ENCODE results near the gene HOXA3. TPM values are rescaled to one million over a fixed set of nuclear protein-coding genes. Genes with fewer than 3 reads are reported as not detected.

The HOXA3 gene
- total RNA-seq, 2 donors from 2014 or later = 13.3 to 14.1 TPM

DNA sequence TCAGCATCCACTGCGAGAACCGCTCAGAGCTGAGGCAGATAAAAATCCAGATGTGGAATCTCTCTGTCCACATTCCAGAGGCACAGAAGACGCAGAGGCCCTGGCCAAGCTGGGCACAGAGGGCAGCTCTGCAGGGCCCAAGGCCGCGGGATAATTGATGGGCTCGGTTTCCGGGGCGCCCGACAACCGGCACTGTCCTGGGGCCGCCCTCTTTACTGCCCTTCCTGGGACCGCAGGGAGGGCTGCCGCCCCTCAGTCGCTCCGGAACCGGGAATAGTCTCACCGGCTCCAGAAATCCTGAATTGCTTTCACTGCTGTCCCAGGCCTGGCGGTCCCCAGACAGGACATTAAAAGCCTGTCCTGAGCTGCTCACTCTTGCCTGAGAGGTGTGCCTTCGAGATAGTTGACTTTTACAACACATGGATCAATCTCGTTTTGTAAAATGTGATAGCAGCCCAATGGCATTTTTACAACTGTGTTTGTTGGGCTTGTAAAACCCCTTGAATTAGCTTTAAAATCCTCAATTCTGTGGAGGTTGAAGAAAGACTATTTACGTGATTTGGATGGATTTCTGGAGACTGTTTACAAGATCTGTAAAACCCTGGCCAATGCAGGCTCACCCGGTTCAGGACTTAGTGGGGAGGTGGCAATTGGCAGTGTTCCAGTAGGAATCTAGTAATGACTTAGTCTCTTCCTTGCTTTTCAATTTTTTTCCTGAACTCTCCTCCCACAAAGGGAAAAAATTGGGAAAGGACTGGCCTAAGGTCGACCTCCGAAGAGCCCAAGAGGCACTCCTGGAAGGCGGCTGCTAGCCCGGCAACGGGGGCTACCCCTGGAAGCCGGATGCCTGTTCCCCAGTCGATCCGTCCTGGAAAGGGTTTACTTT lies 3.4 kb downstream of the HOXA3 start:
- Histone ChIP-seq H3K27me3 (no peaks in the 10 kb centered on the region), H3K27ac (peak overlapping the region; percentile 97), H3K9me3 (no peaks in the 10 kb centered on the region), H3K36me3 (no peaks in the 10 kb centered on the region), H3K4me1 (peaks cover 17% of the 10 kb centered on the region), H3K4me3 (peak overlapping the region; percentile 47), H3K9ac (ENCODE audit: low read depth in 2 of 2, low read length in 2 of 2) (peak overlapping the region; percentile 78 to 100)
- peak; percentile 76 for DNase-seq
- intact Hi-C loops (cut with DNase I) = no loop called here
- TF ChIP-seq, protein P1, sequence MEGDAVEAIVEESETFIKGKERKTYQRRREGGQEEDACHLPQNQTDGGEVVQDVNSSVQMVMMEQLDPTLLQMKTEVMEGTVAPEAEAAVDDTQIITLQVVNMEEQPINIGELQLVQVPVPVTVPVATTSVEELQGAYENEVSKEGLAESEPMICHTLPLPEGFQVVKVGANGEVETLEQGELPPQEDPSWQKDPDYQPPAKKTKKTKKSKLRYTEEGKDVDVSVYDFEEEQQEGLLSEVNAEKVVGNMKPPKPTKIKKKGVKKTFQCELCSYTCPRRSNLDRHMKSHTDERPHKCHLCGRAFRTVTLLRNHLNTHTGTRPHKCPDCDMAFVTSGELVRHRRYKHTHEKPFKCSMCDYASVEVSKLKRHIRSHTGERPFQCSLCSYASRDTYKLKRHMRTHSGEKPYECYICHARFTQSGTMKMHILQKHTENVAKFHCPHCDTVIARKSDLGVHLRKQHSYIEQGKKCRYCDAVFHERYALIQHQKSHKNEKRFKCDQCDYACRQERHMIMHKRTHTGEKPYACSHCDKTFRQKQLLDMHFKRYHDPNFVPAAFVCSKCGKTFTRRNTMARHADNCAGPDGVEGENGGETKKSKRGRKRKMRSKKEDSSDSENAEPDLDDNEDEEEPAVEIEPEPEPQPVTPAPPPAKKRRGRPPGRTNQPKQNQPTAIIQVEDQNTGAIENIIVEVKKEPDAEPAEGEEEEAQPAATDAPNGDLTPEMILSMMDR (IDR thresholded peaks at IDR 0.05) = no peak

DNA sequence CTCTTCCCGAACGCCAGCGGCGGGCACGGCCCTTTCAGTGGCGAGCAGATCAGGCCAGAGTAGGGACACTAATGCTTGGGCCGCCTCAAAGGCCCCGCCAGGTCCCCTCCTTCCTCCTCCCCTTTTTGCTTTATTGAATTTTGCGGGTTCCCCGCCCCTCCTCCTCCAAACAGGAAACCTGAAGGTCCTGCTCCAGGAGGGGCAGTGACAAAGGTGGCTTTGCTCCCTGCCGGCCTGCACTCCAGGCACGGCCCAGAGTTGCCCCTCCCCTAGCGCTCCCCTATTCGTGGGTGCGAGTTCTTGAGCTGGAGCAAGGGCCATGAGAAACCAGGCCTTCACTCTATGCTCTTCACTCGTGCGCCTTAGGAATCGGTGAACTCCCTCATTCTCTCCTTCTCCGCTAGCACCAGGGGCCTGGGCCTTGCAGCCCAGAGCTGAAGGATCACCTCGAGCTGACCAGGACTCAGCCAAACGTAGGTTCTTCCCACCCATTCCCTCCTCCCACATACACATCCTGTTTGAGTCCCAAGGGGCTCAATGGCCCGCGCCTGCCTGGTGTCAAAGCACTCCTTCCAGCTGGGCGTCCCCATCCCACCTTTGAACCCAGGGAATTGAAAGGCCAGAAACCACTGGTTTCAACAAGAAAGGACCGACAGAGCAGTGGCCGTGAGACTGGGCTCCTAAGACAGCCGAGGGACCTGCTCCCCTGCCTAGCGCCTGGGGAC lies 4.2 kb downstream of the HOXA3 start:
- Histone ChIP-seq H3K9me3 (no peaks in the 10 kb centered on the region), H3K4me3 (peak overlapping the region; percentile 47), H3K36me3 (no peaks in the 10 kb centered on the region), H3K4me1 (peaks cover 17% of the 10 kb centered on the region), H3K9ac (ENCODE audit: low read depth in 2 of 2, low read length in 2 of 2) (peak overlapping the region; percentile 78 to 100), H3K27me3 (no peaks in the 10 kb centered on the region), H3K27ac (peak overlapping the region; percentile 97)
- TF ChIP-seq, protein P1 (IDR thresholded peaks at IDR 0.05) = no peak
- intact Hi-C loops (cut with DNase I) = no loop called here
- DNase-seq = peak; percentile 81

GRCh38 chr7:27147199-27148030 lies 5.0 kb downstream of the HOXA3 start, which contains the start of gene HOXA6:
HOXA6 (minus strand) TSS chr7:27147774; CDS start chr7:27147749, 25 bp downstream.
- DNase-seq = peak; percentile 81
- Histone ChIP-seq H3K27me3 (no peaks in the 10 kb centered on the region), H3K4me1 (peaks cover 17% of the 10 kb centered on the region), H3K36me3 (no peaks in the 10 kb centered on the region), H3K27ac (peak within 1 kb of the TSS; percentile 97), H3K9ac (ENCODE audit: low read depth in 2 of 2, low read length in 2 of 2) (peak within 1 kb of the TSS; percentile 78 to 100), H3K9me3 (no peaks in the 10 kb centered on the region), H3K4me3 (peak within 1 kb of the TSS; percentile 47)
- intact Hi-C loops (cut with DNase I) = no loop called here
- TF ChIP-seq, protein P1 (IDR thresholded peaks at IDR 0.05) = no peak

GRCh38 chr7:27146491-27147198 lies 5.7 kb downstream of the HOXA3 start:
- no peaks in the 10 kb centered on the region for H3K27me3 ChIP-seq
- peak overlapping the region; percentile 97 for H3K27ac ChIP-seq
- H3K4me1 ChIP-seq = peaks cover 17% of the 10 kb centered on the region
- no peak overlapping the region for H3K4me3 ChIP-seq
- intact Hi-C loops (cut with DNase I) = no loop called here
- TF ChIP-seq, protein P1 (IDR thresholded peaks at IDR 0.05) = no peak
- H3K9ac ChIP-seq (ENCODE audit: low read depth in 2 of 2, low read length in 2 of 2) = peak overlapping the region; percentile 40 to 100
- peak; percentile 31 for DNase-seq
- H3K36me3 ChIP-seq = no peaks in the 10 kb centered on the region
- H3K9me3 ChIP-seq = no peaks in the 10 kb centered on the region

Data from colonic mucosa (tissue), 4 donors.